Upper lobe of right lung (tissue), 1 donor: Measurements from ENCODE around the gene GFRA1. TPM values are rescaled to one million over a fixed set of nuclear protein-coding genes. Genes with fewer than 3 reads are reported as not detected.

Source experiments
- ATAC-seq: fragments of 200-7000 bp; cut with Tn5 transposase; one replicate; pipeline ENCODE4 v1.9.1; 2020; ENCODE audit warnings: mild to moderate bottlenecking, moderate library complexity
- DNase-seq: peaks from one replicate; pipeline ENCODE4 v3.0.0-alpha.2; 2020
- H3K27ac ChIP-seq: fragments of 200-600 bp; one replicate; pipeline ENCODE4 v1.8.0; 2022
- H3K27me3 ChIP-seq: fragments of 200-600 bp; one replicate; pipeline ENCODE4 v1.8.0; 2022; ENCODE audit warnings: mild to moderate bottlenecking
- H3K36me3 ChIP-seq: fragments of 200-600 bp; one replicate; pipeline ENCODE4 v1.8.0; 2022
- H3K4me1 ChIP-seq: fragments of 200-600 bp; one replicate; pipeline ENCODE4 v1.8.0; 2022
- H3K4me3 ChIP-seq: fragments of 200-600 bp; one replicate; pipeline ENCODE4 v1.8.0; 2022; ENCODE audit warnings: mild to moderate bottlenecking
- H3K9me3 ChIP-seq: fragments of 200-600 bp; one replicate; pipeline ENCODE4 v1.8.0; 2022
- intact Hi-C: fragments of 100-400 bp; cut with DNase I; formaldehyde crosslinking; loops from one replicate; pipeline ENCODE4 v1.11.0; 2022
- long read RNA-seq: library from polyadenylated mRNA; unstranded; transcript quantifications from one replicate; pipeline ENCODE4 v2.0.0, GENCODE V29; 2021
- total RNA-seq: library from RNA; stranded (reverse); fragmentation: NEBNext Ultra II Directional; extraction: Animal tissue kit (Norgen Biotek cat#: 25700); gene quantifications from one replicate; pipeline ENCODE4 v1.2.1, GENCODE V29; 2021
- TF ChIP-seq, protein P1 (sequence below): fragments of 200-600 bp; IDR thresholded peaks from one replicate; pipeline ENCODE4 v1.8.0; 2022; ENCODE audit warnings: antibody characterized with exemption
- donor health status: DM: no; HTN: yes; CAD: no; lungs with severe emphysema.

GFRA1 gene, protein sequence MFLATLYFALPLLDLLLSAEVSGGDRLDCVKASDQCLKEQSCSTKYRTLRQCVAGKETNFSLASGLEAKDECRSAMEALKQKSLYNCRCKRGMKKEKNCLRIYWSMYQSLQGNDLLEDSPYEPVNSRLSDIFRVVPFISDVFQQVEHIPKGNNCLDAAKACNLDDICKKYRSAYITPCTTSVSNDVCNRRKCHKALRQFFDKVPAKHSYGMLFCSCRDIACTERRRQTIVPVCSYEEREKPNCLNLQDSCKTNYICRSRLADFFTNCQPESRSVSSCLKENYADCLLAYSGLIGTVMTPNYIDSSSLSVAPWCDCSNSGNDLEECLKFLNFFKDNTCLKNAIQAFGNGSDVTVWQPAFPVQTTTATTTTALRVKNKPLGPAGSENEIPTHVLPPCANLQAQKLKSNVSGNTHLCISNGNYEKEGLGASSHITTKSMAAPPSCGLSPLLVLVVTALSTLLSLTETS
- total RNA-seq, result 3.4 TPM
- long read RNA-seq, full-length matches to known transcripts, result 2 of 2 reads
- long read RNA-seq, partial matches to known transcripts, result 0 of 2 reads
- long read RNA-seq, other reads (novel, unspliced or antisense), result 0 of 2 reads

DNA sequence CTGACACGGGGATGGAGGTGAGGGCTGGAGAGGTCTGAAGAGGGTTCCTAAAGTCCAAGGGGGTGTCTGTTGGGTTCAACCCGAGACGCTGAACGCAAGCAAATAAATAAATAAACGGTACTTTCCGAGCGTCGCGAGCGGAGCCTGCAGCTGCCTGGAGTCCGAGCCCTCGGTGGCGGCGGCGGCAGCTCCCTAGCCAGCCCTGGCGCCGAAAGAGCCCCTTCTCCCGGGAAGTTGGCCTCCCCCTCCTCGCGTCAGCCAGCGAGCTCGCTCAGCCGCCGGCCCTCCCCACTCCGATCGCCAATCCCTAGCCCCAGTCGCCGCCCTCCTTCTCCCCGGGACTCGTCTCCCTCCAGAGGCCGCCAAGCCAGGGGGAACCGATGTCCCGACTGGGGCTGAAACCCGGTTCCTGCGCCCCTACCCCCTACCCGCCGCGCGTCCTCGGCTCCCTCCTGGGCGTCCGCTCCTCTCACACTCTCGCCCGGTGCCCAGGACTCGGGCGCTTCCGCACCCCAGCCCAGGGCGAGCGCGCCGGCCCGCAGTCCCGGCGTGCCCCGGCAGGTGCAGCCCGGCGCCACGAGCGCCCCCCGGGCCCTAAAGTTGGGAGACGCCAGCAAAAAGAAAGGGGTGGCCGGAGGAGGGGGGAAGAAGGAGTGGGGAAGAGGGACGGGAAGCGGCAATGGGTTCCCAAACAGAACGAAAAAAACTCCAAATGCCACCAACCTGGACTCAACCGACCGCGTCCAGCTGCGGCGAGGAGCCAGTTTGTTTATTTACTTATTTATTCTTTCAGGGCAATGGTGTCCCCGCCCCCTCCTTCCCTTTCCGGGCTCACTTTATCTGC lies at the start of gene GFRA1:
TSS of gene GFRA1 (minus strand) at position 767 of the 844 bp plus-strand sequence. CDS start 1,177 bp downstream, outside the sequence.
- DNase-seq (no peak), ATAC-seq (peak; percentile 34)
- peaks cover 9% of the 10 kb centered on the region for H3K4me1 ChIP-seq
- TF ChIP-seq, protein P1, sequence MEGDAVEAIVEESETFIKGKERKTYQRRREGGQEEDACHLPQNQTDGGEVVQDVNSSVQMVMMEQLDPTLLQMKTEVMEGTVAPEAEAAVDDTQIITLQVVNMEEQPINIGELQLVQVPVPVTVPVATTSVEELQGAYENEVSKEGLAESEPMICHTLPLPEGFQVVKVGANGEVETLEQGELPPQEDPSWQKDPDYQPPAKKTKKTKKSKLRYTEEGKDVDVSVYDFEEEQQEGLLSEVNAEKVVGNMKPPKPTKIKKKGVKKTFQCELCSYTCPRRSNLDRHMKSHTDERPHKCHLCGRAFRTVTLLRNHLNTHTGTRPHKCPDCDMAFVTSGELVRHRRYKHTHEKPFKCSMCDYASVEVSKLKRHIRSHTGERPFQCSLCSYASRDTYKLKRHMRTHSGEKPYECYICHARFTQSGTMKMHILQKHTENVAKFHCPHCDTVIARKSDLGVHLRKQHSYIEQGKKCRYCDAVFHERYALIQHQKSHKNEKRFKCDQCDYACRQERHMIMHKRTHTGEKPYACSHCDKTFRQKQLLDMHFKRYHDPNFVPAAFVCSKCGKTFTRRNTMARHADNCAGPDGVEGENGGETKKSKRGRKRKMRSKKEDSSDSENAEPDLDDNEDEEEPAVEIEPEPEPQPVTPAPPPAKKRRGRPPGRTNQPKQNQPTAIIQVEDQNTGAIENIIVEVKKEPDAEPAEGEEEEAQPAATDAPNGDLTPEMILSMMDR, result no peak
- H3K27ac ChIP-seq, result no peak within 1 kb of the TSS
- peak within 1 kb of the TSS; percentile 42 for H3K4me3 ChIP-seq
- no peaks in the 10 kb centered on the region for H3K36me3 ChIP-seq
- H3K9me3 ChIP-seq, result no peaks in the 10 kb centered on the region
- H3K27me3 ChIP-seq, result peaks cover 75% of the 10 kb centered on the region
- intact Hi-C loops, result no loop called here

DNA sequence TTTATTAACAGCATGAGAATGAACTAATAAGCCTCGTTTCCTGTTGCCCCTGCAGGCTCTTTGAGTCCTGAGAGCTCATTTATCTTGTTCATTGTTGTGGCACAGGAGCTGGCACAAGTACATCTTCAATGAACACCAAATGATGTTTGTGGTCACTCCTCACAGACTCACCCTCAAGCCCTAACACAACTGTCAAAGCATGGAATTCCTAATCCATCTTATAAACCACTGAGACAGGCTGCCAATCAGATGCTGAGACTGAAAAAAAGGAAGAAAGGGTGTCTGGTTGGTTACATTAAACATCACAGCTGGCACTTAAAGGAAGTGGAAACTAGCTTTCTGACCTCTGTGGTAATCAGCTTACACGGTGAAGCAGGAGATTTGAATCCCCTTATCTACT lies 43.5 kb upstream of the GFRA1 start:
- no peaks in the 10 kb centered on the region for H3K36me3 ChIP-seq
- H3K27me3 ChIP-seq, result no peaks in the 10 kb centered on the region
- H3K4me3 ChIP-seq, result no peak overlapping the region
- DNase-seq (no peak), ATAC-seq (no peak)
- H3K9me3 ChIP-seq, result no peaks in the 10 kb centered on the region
- TF ChIP-seq, protein P1, result no peak
- H3K4me1 ChIP-seq, result no peaks in the 10 kb centered on the region
- H3K27ac ChIP-seq, result no peak overlapping the region
- intact Hi-C loops, result no loop called here

DNA sequence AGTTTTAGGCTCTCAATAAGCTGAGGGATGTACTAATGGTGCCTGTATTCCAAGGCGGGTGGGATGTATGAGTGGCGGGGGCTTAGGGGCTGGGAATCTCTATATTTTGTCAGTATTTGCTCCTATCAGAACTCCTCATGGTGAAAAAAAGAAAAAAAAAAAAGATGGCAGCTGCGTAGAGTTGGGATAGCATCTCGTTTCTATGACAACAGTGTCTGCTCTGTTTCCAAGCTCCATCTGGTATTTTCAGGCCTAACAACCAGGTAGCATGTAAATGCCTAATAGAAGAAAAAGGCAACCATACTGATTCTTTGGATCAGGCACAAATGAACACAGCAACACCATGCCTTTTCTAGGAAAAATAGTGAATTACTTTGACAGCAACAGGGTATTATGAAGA lies 39.5 kb upstream of the GFRA1 start:
- Histone ChIP-seq H3K36me3 (no peaks in the 10 kb centered on the region), H3K4me3 (no peak overlapping the region), H3K4me1 (no peaks in the 10 kb centered on the region), H3K27me3 (no peaks in the 10 kb centered on the region), H3K9me3 (no peaks in the 10 kb centered on the region), H3K27ac (no peak overlapping the region)
- TF ChIP-seq, protein P1, result no peak
- ATAC-seq, result no peak
- intact Hi-C loops, result no loop called here
- no peak for DNase-seq

DNA sequence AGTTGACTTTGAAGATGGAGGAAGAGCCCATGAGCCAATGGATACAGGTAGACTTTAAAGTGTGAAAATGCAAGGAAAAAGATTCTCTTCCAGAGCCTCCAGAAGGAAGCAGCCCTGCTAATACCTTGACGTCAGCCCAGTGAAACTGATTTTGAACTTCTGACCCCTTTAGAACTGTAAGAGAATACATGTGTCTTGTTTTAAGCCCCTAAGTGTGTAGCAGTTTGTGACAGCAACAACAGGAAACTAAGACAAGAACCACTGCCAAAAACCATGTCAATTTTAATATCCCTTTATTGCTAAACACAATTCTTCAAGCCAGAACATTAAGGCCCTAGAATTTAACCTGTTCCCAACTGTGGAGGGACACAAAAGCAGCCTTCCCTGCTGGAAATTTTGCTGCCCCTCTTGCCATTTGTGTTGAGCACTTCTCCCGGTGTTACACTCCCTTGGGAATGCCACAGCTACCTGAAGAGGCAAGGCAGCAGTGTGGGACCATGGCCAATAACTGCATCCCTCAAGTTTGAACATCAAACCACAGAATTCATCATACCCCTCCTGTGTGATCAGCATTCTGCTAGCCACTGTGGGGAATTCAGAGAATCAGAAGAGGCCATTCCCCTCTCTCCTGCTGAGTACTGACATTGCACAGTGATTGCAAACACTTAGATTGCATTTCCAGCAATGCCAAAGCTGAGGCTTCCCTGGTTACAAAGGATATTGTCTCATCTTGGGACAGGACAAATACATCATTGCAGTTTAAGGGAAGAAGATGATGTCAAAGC lies 38.9 kb upstream of the GFRA1 start:
- no peak for ATAC-seq
- no peak overlapping the region for H3K27ac ChIP-seq
- no peaks in the 10 kb centered on the region for H3K36me3 ChIP-seq
- no peaks in the 10 kb centered on the region for H3K9me3 ChIP-seq
- no peak for DNase-seq
- intact Hi-C loops, result no loop called here
- TF ChIP-seq, protein P1, result no peak
- no peaks in the 10 kb centered on the region for H3K27me3 ChIP-seq
- H3K4me1 ChIP-seq, result no peaks in the 10 kb centered on the region
- H3K4me3 ChIP-seq, result no peak overlapping the region

DNA sequence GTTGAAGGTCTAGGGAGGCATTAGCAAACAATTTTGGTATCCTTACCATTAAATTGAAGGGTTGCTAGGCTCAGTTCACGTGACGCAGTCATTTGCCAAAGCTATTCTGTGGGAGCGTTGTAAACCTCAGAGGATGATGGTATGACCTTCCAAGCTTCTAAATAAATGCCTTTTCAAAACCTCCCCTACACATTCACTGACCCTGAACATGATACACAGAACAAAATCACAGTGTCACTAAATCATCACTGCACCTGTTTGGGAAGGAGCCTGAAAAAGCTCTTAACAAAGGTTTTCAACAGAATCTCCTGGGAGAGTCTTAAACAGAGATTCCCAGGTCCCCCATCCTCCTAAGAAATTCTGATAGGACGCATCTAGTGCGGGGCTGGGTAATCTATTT lies 38.0 kb upstream of the GFRA1 start:
- Histone ChIP-seq H3K27me3 (no peaks in the 10 kb centered on the region), H3K27ac (no peak overlapping the region), H3K4me1 (no peaks in the 10 kb centered on the region), H3K9me3 (no peaks in the 10 kb centered on the region), H3K36me3 (no peaks in the 10 kb centered on the region), H3K4me3 (no peak overlapping the region)
- ATAC-seq (no peak), DNase-seq (no peak)
- intact Hi-C loops, result no loop called here
- TF ChIP-seq, protein P1, result no peak
